ENCODE data around the gene NR1D2. TPM values are rescaled to one million over a fixed set of nuclear protein-coding genes. Genes with fewer than 3 reads are reported as not detected.

NR1D2 gene
- total and polyA plus RNA-seq, 2 of the 13 experiments (the other 11 are each of a cell fraction or from before 2014, with no cell fraction given), result 5.3 to 8.1 TPM

DNA sequence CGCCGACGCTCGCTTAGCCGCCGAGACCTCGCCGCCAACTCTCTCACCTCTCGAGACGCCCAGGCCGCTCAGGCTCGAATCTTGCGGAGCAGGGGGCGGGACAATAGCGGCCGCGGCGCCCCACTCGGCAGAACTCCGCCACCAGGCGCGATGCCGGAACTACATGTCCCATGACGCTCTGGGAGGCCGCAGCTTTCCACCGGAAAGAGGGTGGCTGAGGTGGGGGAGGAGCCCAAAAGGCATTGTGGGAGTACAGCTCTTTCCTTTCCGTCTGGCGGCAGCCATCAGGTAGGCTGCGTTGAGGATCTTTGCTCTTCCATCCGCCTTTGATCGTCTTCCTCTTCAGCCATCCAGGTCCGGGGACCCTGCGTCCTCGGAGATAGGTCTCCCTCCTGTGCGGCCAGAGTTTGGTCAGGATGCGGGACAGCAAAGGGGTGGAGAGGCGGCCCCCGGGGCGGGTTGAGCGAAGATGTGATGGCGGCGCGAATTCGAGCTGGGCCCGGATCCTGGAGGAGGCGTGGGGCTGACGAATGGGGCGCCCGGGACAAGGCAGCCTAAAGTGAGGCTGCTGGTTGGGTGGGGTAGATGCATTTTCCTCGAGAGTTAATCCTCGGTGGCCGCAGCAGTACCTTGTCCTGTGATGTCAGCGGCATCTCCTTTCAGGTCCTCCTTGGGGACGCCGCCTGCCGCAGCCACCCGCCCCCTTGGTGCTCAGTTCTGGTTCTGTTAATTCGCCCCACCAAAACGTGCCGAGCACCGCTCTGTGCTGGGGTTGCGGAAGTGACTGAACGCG lies 28.0 kb upstream of the NR1D2 start, which contains the start of the genes NKIRAS1 and RPL15 (continued):
- TF ChIP-seq, protein P1, sequence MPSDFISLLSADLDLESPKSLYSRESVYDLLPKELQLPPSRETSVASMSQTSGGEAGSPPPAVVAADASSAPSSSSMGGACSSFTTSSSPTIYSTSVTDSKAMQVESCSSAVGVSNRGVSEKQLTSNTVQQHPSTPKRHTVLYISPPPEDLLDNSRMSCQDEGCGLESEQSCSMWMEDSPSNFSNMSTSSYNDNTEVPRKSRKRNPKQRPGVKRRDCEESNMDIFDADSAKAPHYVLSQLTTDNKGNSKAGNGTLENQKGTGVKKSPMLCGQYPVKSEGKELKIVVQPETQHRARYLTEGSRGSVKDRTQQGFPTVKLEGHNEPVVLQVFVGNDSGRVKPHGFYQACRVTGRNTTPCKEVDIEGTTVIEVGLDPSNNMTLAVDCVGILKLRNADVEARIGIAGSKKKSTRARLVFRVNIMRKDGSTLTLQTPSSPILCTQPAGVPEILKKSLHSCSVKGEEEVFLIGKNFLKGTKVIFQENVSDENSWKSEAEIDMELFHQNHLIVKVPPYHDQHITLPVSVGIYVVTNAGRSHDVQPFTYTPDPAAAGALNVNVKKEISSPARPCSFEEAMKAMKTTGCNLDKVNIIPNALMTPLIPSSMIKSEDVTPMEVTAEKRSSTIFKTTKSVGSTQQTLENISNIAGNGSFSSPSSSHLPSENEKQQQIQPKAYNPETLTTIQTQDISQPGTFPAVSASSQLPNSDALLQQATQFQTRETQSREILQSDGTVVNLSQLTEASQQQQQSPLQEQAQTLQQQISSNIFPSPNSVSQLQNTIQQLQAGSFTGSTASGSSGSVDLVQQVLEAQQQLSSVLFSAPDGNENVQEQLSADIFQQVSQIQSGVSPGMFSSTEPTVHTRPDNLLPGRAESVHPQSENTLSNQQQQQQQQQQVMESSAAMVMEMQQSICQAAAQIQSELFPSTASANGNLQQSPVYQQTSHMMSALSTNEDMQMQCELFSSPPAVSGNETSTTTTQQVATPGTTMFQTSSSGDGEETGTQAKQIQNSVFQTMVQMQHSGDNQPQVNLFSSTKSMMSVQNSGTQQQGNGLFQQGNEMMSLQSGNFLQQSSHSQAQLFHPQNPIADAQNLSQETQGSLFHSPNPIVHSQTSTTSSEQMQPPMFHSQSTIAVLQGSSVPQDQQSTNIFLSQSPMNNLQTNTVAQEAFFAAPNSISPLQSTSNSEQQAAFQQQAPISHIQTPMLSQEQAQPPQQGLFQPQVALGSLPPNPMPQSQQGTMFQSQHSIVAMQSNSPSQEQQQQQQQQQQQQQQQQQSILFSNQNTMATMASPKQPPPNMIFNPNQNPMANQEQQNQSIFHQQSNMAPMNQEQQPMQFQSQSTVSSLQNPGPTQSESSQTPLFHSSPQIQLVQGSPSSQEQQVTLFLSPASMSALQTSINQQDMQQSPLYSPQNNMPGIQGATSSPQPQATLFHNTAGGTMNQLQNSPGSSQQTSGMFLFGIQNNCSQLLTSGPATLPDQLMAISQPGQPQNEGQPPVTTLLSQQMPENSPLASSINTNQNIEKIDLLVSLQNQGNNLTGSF (CRISPR knock-in tag; IDR thresholded peaks at IDR 0.05), result peak; percentile 47; the same call in 1 of the 2 replicates
- TF ChIP-seq KLF6 (CRISPR knock-in tag; IDR thresholded peaks at IDR 0.05) (peak; percentile 78; the same call in 1 of the 2 replicates), ZFP36L2 (CRISPR knock-in tag; IDR thresholded peaks at IDR 0.05) (0 out of 2 replicates have a peak, but pooled peaks have one; percentile 80), ISL2 (CRISPR knock-in tag; IDR thresholded peaks at IDR 0.05) (no peak; the same call in none of the 2 replicates), ZSCAN31 (CRISPR knock-in tag; IDR thresholded peaks at IDR 0.05; ENCODE audit: low read depth) (peak; percentile 96), ZFAT (CRISPR knock-in tag; conservative IDR thresholded peaks at IDR 0.05) (no peak), NFYC (CRISPR knock-in tag; IDR thresholded peaks at IDR 0.05) (peak; percentile 48; the same call in 1 of the 2 replicates), NRL (CRISPR knock-in tag; IDR thresholded peaks at IDR 0.05; ENCODE audit: borderline replicate concordance) (peak; percentile 69; the same call in 1 of the 2 replicates), BATF2 (CRISPR knock-in tag; IDR thresholded peaks at IDR 0.05) (no peak), FOXP1 (IDR thresholded peaks at IDR 0.05) (no peak), FOXP1 (CRISPR knock-in tag; IDR thresholded peaks at IDR 0.05) (peak; percentile 31; the same call in 1 of the 2 replicates), TAF1 (CRISPR knock-in tag; IDR thresholded peaks at IDR 0.05) (peak; percentile 99), SMARCC2 (IDR thresholded peaks at IDR 0.05) (no peak), LBX2 (CRISPR knock-in tag; IDR thresholded peaks at IDR 0.05; ENCODE audit: borderline replicate concordance) (no peak; the same call in 1 of the 2 replicates), CENPBD1 (CRISPR knock-in tag; IDR thresholded peaks at IDR 0.05; ENCODE audit: borderline replicate concordance, low read depth) (no peak; the same call in 1 of the 2 replicates), NFRKB (IDR thresholded peaks at IDR 0.05) (peak; percentile 53; the same call in 1 of the 2 replicates), TCF7 (IDR thresholded peaks at IDR 0.05; ENCODE audit: low read depth) (peak; percentile 61; the same call in 1 of the 2 replicates), ZNF772 (CRISPR knock-in tag; IDR thresholded peaks at IDR 0.05) (peak; percentile 91), NONO (IDR thresholded peaks at IDR 0.05) (no peak), NONO (CRISPR knock-in tag; conservative IDR thresholded peaks at IDR 0.05) (peak; percentile 93), ERF (CRISPR knock-in tag; IDR thresholded peaks at IDR 0.05) (peak; percentile 96), HHEX (CRISPR knock-in tag; IDR thresholded peaks at IDR 0.05) (no peak), ATM (IDR thresholded peaks at IDR 0.05; ENCODE audit: borderline replicate concordance) (no peak)
- TF ChIP-seq, protein P2, sequence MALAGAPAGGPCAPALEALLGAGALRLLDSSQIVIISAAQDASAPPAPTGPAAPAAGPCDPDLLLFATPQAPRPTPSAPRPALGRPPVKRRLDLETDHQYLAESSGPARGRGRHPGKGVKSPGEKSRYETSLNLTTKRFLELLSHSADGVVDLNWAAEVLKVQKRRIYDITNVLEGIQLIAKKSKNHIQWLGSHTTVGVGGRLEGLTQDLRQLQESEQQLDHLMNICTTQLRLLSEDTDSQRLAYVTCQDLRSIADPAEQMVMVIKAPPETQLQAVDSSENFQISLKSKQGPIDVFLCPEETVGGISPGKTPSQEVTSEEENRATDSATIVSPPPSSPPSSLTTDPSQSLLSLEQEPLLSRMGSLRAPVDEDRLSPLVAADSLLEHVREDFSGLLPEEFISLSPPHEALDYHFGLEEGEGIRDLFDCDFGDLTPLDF (CRISPR knock-in tag; IDR thresholded peaks at IDR 0.05), result 0 out of 2 replicates have a peak, but pooled peaks have one; percentile 31

All from HepG2 (cell line).